ENCODE data around the gene OR1I1.

DNA sequence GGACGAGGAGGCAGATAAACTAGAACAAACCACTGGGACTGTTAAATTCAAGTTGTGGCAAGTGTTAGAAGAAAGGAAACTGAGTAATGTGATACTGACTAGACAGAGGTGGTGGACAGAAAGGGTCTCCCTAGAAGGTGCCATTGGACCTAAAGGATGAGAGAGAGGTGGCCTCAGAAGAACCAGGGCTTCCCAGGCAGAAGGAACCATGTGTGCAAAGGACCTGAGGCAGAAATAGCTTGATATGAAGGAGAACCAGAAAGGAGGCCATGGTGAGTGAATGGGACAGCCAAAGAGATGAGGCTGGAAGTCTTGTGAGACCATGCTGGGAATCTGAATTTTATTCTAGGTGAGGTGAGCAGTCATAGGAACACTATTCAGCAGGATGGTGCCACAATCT, 22.4 kb downstream of the OR1I1 start:
- TF ChIP-seq CTCF (conservative IDR thresholded peaks at IDR 0.05) = no peak
- no peak for TF ChIP-seq ZFX (IDR thresholded peaks at IDR 0.05)
